Measurements from ENCODE around the gene TIAM1. TPM values are rescaled to one million over a fixed set of nuclear protein-coding genes. Genes with fewer than 3 reads are reported as not detected.
"Not testable (repeated sequence)": the region's sequence is repeated elsewhere in the genome, so short reads cannot be mapped to it uniquely, and the experiment has no call there.

The TIAM1 gene
- total RNA-seq, 2 experiments from 2014 or later: 15.0 to 25.1 TPM

DNA sequence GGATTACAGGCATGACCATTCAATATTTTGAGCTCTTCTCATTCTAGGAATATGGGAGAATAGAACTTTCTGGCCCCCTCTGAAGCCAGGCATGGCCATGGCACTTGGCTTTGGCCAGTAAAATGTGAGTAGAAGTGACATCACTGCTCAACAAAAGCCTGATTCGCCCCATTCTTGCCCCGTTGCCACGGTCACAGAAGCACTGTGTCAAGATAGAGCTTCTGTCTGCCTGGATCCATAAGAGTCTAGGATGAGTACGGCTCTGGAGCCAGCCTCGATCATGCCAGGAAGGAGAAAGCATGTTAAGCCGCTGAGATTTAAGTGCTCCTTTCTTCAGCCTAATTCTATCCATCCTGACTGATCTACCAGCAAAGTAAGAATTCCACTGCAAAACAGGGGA lies 113.1 kb downstream of the TIAM1 start:
- intact Hi-C loops (cut with micrococcal nuclease; ENCODE audit: unreplicated experiment): no loop called here
- ChIA-PET POLR2A (interaction anchor here (0.6 kb wide), 1 partner anchor 36 kb away, joined by 3 read pairs; no protein-coding TSS in a partner anchor), CTCF (ENCODE audit: unreplicated experiment) (no interaction called here)

GRCh38 chr21:31228723-31229122 lies 115.3 kb downstream of the TIAM1 start:
- H3K36me3 ChIP-seq (ENCODE audit: insufficient read depth, low read length); H3K4me2 ChIP-seq (ENCODE audit: low read length); BruUV-seq (replicated peaks); DNase-seq (ENCODE audit: low spot score); H3K79me2 ChIP-seq (ENCODE audit: insufficient read depth, low read depth, low read length); H3K4me1 ChIP-seq (ENCODE audit: insufficient read depth, low read length, poor library complexity, severe bottlenecking); H3K9me2 ChIP-seq (ENCODE audit: insufficient read depth, low read length); H4K20me1 ChIP-seq (ENCODE audit: insufficient read depth, low read length); H3K4me3 ChIP-seq (ENCODE audit: low read depth, low read length, poor library complexity, severe bottlenecking); CTCF ChIA-PET (ENCODE audit: unreplicated experiment); intact Hi-C loops (cut with micrococcal nuclease; ENCODE audit: unreplicated experiment); H2AFZ ChIP-seq (ENCODE audit: low read length); POLR2A ChIA-PET; H3K9me3 ChIP-seq (ENCODE audit: low read length); H3K27ac ChIP-seq (ENCODE audit: low read depth, low read length, poor library complexity, severe bottlenecking): not testable (repeated sequence)

More for the DNA sequence above, 113.1 kb downstream of the TIAM1 start:
- Histone ChIP-seq H3K9me2 (ENCODE audit: insufficient read depth, low read length) (no peaks in the 10 kb centered on the region), H4K20me1 (ENCODE audit: insufficient read depth, low read length) (no peaks in the 10 kb centered on the region), H3K9me3 (ENCODE audit: low read length) (no peaks in the 10 kb centered on the region), H2AFZ (ENCODE audit: low read length) (no peak overlapping the region), H3K36me3 (ENCODE audit: insufficient read depth, low read length) (no peaks in the 10 kb centered on the region), H3K27ac (ENCODE audit: low read depth, low read length, poor library complexity, severe bottlenecking) (no peak overlapping the region), H3K4me2 (ENCODE audit: low read length) (no peak overlapping the region), H3K79me2 (ENCODE audit: insufficient read depth, low read depth, low read length) (no peaks in the 10 kb centered on the region), H3K4me1 (ENCODE audit: insufficient read depth, low read length, poor library complexity, severe bottlenecking) (no peaks in the 10 kb centered on the region), H3K4me3 (ENCODE audit: low read depth, low read length, poor library complexity, severe bottlenecking) (no peak overlapping the region)
- no peak for TF ChIP-seq EZH2phosphoT487 (IDR thresholded peaks at IDR 0.05; ENCODE audit: borderline replicate concordance, low read depth, low read length)
- no peak for TF ChIP-seq CTCF (conservative IDR thresholded peaks at IDR 0.05; ENCODE audit: low read length)
- no peak for DNase-seq (ENCODE audit: low spot score)
- no TSS peak for BruUV-seq (replicated peaks)

DNA sequence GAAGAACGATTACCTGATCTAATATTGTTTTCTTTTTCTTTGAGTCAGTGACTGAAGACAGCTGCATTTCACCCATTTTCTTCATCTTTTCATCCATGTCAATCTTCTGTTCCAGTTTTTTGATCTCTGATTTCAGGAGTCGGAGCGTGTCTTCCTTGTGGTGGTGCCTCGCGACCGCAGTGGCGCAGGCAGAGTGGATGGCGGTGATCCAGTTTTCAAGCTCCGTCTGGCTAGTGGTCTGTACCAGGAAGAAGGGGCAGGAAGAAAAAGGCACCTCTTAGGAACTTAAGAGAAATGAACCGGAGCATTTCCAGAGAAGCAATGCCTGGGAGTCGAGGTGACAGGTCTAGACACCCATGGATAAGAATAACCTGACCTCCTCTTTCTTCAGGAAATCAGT lies 118.3 kb downstream of the TIAM1 start:
- no TSS peak for BruUV-seq (replicated peaks)
- DNase-seq (ENCODE audit: low spot score): no peak
- Histone ChIP-seq H3K9me3 (ENCODE audit: low read length) (no peaks in the 10 kb centered on the region), H3K4me1 (ENCODE audit: insufficient read depth, low read length, poor library complexity, severe bottlenecking) (no peaks in the 10 kb centered on the region), H2AFZ (ENCODE audit: low read length) (no peak overlapping the region), H3K4me2 (ENCODE audit: low read length) (no peak overlapping the region), H3K79me2 (ENCODE audit: insufficient read depth, low read depth, low read length) (no peaks in the 10 kb centered on the region), H3K27ac (ENCODE audit: low read depth, low read length, poor library complexity, severe bottlenecking) (no peak overlapping the region), H4K20me1 (ENCODE audit: insufficient read depth, low read length) (no peaks in the 10 kb centered on the region), H3K9me2 (ENCODE audit: insufficient read depth, low read length) (no peaks in the 10 kb centered on the region), H3K36me3 (ENCODE audit: insufficient read depth, low read length) (no peaks in the 10 kb centered on the region), H3K4me3 (ENCODE audit: low read depth, low read length, poor library complexity, severe bottlenecking) (no peak overlapping the region)
- ChIA-PET POLR2A (interaction anchor here (0.7 kb wide), 1 partner anchor 177 kb away, joined by 3 read pairs; no protein-coding TSS in a partner anchor), CTCF (ENCODE audit: unreplicated experiment) (no interaction called here)
- intact Hi-C loops (cut with micrococcal nuclease; ENCODE audit: unreplicated experiment): no loop called here
- TF ChIP-seq CTCF (conservative IDR thresholded peaks at IDR 0.05; ENCODE audit: low read length) (no peak), EZH2phosphoT487 (IDR thresholded peaks at IDR 0.05; ENCODE audit: borderline replicate concordance, low read depth, low read length) (no peak)
